Effector memory CD8-positive, alpha-beta T cell (primary cell): ENCODE results near the gene RPP21.

Experiments used
- ATAC-seq: fragments of 150-1000 bp; cut with Tn5 transposase; replicated peaks from 2 replicates; pipeline ENCODE4 v1.10.0; 2021; ENCODE audit warnings: mild to moderate bottlenecking, moderate library complexity
- DNase-seq, 3 experiments: peaks; one replicate each; pipeline ENCODE4 v3.0.0; 2021
- H3K27ac Mint-ChIP-seq, 2 donors: one replicate each; pipeline ENCODE4 v1.8.0; 2022; ENCODE audit warnings: mild to moderate bottlenecking in 2 of 2, mixed read lengths in 2 of 2, moderate library complexity in 2 of 2
- H3K27me3 Mint-ChIP-seq, 2 donors: one replicate each; pipeline ENCODE4 v1.8.0; 2022; ENCODE audit warnings: mixed read lengths in 2 of 2
- H3K36me3 Mint-ChIP-seq: one replicate; pipeline ENCODE4 v1.8.0; 2022; ENCODE audit warnings: mild to moderate bottlenecking, moderate library complexity, mixed read lengths; ENCODE audit not compliant: insufficient read depth
- H3K4me1 Mint-ChIP-seq, 2 donors: one replicate each; pipeline ENCODE4 v1.8.0; 2022; ENCODE audit warnings: low read depth in 2 of 2, mixed read lengths in 2 of 2
- H3K4me3 Mint-ChIP-seq, 2 donors: one replicate each; pipeline ENCODE4 v1.8.0; 2022; ENCODE audit warnings: mild to moderate bottlenecking in 2 of 2, mixed read lengths in 2 of 2, moderate library complexity in 2 of 2
- H3K9me3 Mint-ChIP-seq, 2 donors: one replicate each; pipeline ENCODE4 v1.8.0; 2022; ENCODE audit warnings: mixed read lengths in 2 of 2

The RPP21 gene

GRCh38 chr6:30341728-30342127, 3.2 kb upstream of the RPP21 start:
- Mint-ChIP-seq H3K9me3 (no peaks in the 10 kb centered on the region), H3K36me3 (peaks cover 34% of the 10 kb centered on the region), H3K27ac (no peak overlapping the region), H3K27me3 (no peaks in the 10 kb centered on the region), H3K4me1 (peaks cover 6 to 8% of the 10 kb centered on the region in 2 donors), H3K4me3 (no peak overlapping the region)
- ATAC-seq: no peak
- no peak for DNase-seq

- peaks cover 6 to 14% of the 10 kb centered on the region in 2 donors for H3K4me1 Mint-ChIP-seq
- no peaks in the 10 kb centered on the region for H3K27me3 Mint-ChIP-seq
- peak overlapping the region; percentile 79 to 88 for H3K27ac Mint-ChIP-seq
- H3K36me3 Mint-ChIP-seq: peaks cover 12% of the 10 kb centered on the region
- H3K4me3 Mint-ChIP-seq: peak overlapping the region; percentile 82 to 83
- DNase-seq (no peak), ATAC-seq (no peak)
- no peaks in the 10 kb centered on the region for H3K9me3 Mint-ChIP-seq
Measured at GRCh38 chr6:30344191-30344867, 627 bp upstream of the RPP21 start.

- no peak for ATAC-seq
- Mint-ChIP-seq H3K4me3 (peak overlapping the region; percentile 82 to 83), H3K36me3 (peaks cover 7% of the 10 kb centered on the region), H3K9me3 (no peaks in the 10 kb centered on the region), H3K27me3 (peaks cover 0 to 12% of the 10 kb centered on the region in 2 donors), H3K27ac (peak overlapping the region; percentile 79 to 88), H3K4me1 (peaks cover 16 to 18% of the 10 kb centered on the region in 2 donors)
- no peak for DNase-seq
Measured at GRCh38 chr6:30345852-30346251, 896 bp downstream of the RPP21 start.

GRCh38 chr6:30348957-30349356, 4.0 kb downstream of the RPP21 start:
- H3K27me3 Mint-ChIP-seq: peaks cover 12 to 30% of the 10 kb centered on the region in 2 donors
- peaks cover 18 to 21% of the 10 kb centered on the region in 2 donors for H3K4me1 Mint-ChIP-seq
- no peak for ATAC-seq
- no peaks in the 10 kb centered on the region for H3K9me3 Mint-ChIP-seq
- H3K36me3 Mint-ChIP-seq: peaks cover 4% of the 10 kb centered on the region
- no peak overlapping the region for H3K27ac Mint-ChIP-seq
- no peak overlapping the region for H3K4me3 Mint-ChIP-seq
- DNase-seq: no peak

GRCh38 chr6:30349421-30350177, 4.6 kb downstream of the RPP21 start:
- DNase-seq: no peak
- Mint-ChIP-seq H3K27ac (no peak overlapping the region), H3K9me3 (no peaks in the 10 kb centered on the region), H3K4me1 (peaks cover 18 to 21% of the 10 kb centered on the region in 2 donors), H3K4me3 (no peak overlapping the region), H3K27me3 (peaks cover 12 to 30% of the 10 kb centered on the region in 2 donors), H3K36me3 (peaks cover 4% of the 10 kb centered on the region)
- no peak for ATAC-seq

- H3K27me3 Mint-ChIP-seq: peaks cover 20 to 30% of the 10 kb centered on the region in 2 donors
- no peaks in the 10 kb centered on the region for H3K9me3 Mint-ChIP-seq
- no peak for ATAC-seq
- peaks cover 15 to 21% of the 10 kb centered on the region in 2 donors for H3K4me1 Mint-ChIP-seq
- DNase-seq: no peak
- H3K27ac Mint-ChIP-seq: no peak overlapping the region
- H3K4me3 Mint-ChIP-seq: no peak overlapping the region
- peaks cover 4% of the 10 kb centered on the region for H3K36me3 Mint-ChIP-seq
Measured at GRCh38 chr6:30350524-30350923, 5.6 kb downstream of the RPP21 start.

- Mint-ChIP-seq H3K9me3 (no peaks in the 10 kb centered on the region), H3K4me1 (peaks cover 12 to 15% of the 10 kb centered on the region in 2 donors), H3K4me3 (no peak overlapping the region), H3K36me3 (no peaks in the 10 kb centered on the region), H3K27ac (no peak overlapping the region), H3K27me3 (peaks cover 33 to 35% of the 10 kb centered on the region in 2 donors)
- ATAC-seq: no peak
- no peak for DNase-seq
Measured at GRCh38 chr6:30352550-30352949, 7.6 kb downstream of the RPP21 start.

- DNase-seq: no peak
- H3K27ac Mint-ChIP-seq: no peak overlapping the region
- peaks cover 9 to 15% of the 10 kb centered on the region in 2 donors for H3K4me1 Mint-ChIP-seq
- no peaks in the 10 kb centered on the region for H3K36me3 Mint-ChIP-seq
- H3K9me3 Mint-ChIP-seq: no peaks in the 10 kb centered on the region
- peaks cover 50 to 54% of the 10 kb centered on the region in 2 donors for H3K27me3 Mint-ChIP-seq
- ATAC-seq: no peak
- H3K4me3 Mint-ChIP-seq: no peak overlapping the region
Measured at GRCh38 chr6:30355281-30355680, 10.3 kb downstream of the RPP21 start.

GRCh38 chr6:30356536-30356935, 11.6 kb downstream of the RPP21 start:
- peaks cover 5 to 7% of the 10 kb centered on the region in 2 donors for H3K4me1 Mint-ChIP-seq
- H3K27ac Mint-ChIP-seq: no peak overlapping the region
- DNase-seq: no peak
- no peak overlapping the region for H3K4me3 Mint-ChIP-seq
- peaks cover 47 to 67% of the 10 kb centered on the region in 2 donors for H3K27me3 Mint-ChIP-seq
- no peak for ATAC-seq
- no peaks in the 10 kb centered on the region for H3K9me3 Mint-ChIP-seq
- no peaks in the 10 kb centered on the region for H3K36me3 Mint-ChIP-seq

GRCh38 chr6:30357678-30358540, 13.0 kb downstream of the RPP21 start:
- H3K36me3 Mint-ChIP-seq: no peaks in the 10 kb centered on the region
- H3K4me1 Mint-ChIP-seq: peaks cover 5 to 7% of the 10 kb centered on the region in 2 donors
- H3K27ac Mint-ChIP-seq: no peak overlapping the region
- H3K27me3 Mint-ChIP-seq: peaks cover 50 to 67% of the 10 kb centered on the region in 2 donors
- H3K9me3 Mint-ChIP-seq: no peaks in the 10 kb centered on the region
- H3K4me3 Mint-ChIP-seq: peak overlapping the region; percentile 78
- ATAC-seq (peak; percentile 92), DNase-seq (peak; percentile 41 to 48 (median 44))

- no peaks in the 10 kb centered on the region for H3K9me3 Mint-ChIP-seq
- H3K27ac Mint-ChIP-seq: no peak overlapping the region
- peaks cover 5 to 7% of the 10 kb centered on the region in 2 donors for H3K4me1 Mint-ChIP-seq
- DNase-seq (no peak), ATAC-seq (no peak)
- peaks cover 45 to 62% of the 10 kb centered on the region in 2 donors for H3K27me3 Mint-ChIP-seq
- H3K36me3 Mint-ChIP-seq: no peaks in the 10 kb centered on the region
- no peak overlapping the region for H3K4me3 Mint-ChIP-seq
Measured at GRCh38 chr6:30359276-30359675, 14.3 kb downstream of the RPP21 start.

GRCh38 chr6:30360139-30360538, 15.2 kb downstream of the RPP21 start:
- H3K27ac Mint-ChIP-seq: no peak overlapping the region
- no peak overlapping the region for H3K4me3 Mint-ChIP-seq
- peaks cover 48 to 67% of the 10 kb centered on the region in 2 donors for H3K27me3 Mint-ChIP-seq
- no peaks in the 10 kb centered on the region for H3K9me3 Mint-ChIP-seq
- DNase-seq (no peak), ATAC-seq (no peak)
- no peaks in the 10 kb centered on the region for H3K36me3 Mint-ChIP-seq
- peaks cover 5 to 7% of the 10 kb centered on the region in 2 donors for H3K4me1 Mint-ChIP-seq

- Mint-ChIP-seq H3K36me3 (no peaks in the 10 kb centered on the region), H3K27ac (no peak overlapping the region), H3K4me3 (no peak overlapping the region), H3K9me3 (no peaks in the 10 kb centered on the region), H3K4me1 (peaks cover 5 to 7% of the 10 kb centered on the region in 2 donors), H3K27me3 (peaks cover 64 to 74% of the 10 kb centered on the region in 2 donors)
- DNase-seq (no peak), ATAC-seq (no peak)
Measured at GRCh38 chr6:30361661-30362060, 16.7 kb downstream of the RPP21 start.
